Tibial nerve (tissue), 4 donors: ENCODE results near the gene SMARCA1.

Experiments
- CTCF ChIP-seq, 5 experiments: fragments of 200-600 bp in 3 of 5; fragments of 450-650 bp in 2 of 5; sonication (generic) in 3 of 5; IDR thresholded peaks; one replicate each; pipeline ENCODE4 v1.5.1; 2016 to 2019; ENCODE audit warnings: antibody characterized with exemption in 5 of 5, mild to moderate bottlenecking in 3 of 5, moderate library complexity in 2 of 5
- EP300 ChIP-seq, 2 donors: sonication (generic); formaldehyde crosslinking; IDR thresholded peaks; one replicate each; pipeline ENCODE4 v1.6.1; 2017; ENCODE audit warnings: antibody characterized with exemption in 2 of 2, mild to moderate bottlenecking in 1 of 2

DNA sequence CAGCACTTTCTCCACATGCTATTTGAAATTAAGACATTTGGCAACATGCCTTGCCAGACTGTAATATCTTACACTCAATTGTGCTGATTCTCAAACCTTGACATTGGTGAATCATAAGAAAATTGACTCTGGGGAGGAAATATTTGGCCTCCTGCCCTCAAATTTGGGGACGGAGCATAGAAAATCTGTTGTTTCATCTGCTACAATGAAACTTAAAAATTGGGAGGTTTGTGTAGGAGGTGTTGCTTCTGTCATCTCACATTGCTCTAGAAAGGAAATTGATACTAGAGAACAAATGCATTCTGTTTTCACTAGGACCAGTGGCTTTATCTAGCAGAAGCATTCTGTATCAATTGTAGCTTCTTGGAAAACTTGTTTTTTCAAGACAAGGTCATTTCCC lies 22.1 kb upstream of the SMARCA1 start:
- TF ChIP-seq CTCF (IDR thresholded peaks at IDR 0.05) (no peak), EP300 (IDR thresholded peaks at IDR 0.05) (no peak)
